ENCODE results near the gene FAM24B.
"Not testable (repeated sequence)": the region's sequence is repeated elsewhere in the genome, so short reads cannot be mapped to it uniquely, and the experiment has no call there.

FAM24B gene, protein sequence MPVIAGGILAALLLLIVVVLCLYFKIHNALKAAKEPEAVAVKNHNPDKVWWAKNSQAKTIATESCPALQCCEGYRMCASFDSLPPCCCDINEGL

DNA sequence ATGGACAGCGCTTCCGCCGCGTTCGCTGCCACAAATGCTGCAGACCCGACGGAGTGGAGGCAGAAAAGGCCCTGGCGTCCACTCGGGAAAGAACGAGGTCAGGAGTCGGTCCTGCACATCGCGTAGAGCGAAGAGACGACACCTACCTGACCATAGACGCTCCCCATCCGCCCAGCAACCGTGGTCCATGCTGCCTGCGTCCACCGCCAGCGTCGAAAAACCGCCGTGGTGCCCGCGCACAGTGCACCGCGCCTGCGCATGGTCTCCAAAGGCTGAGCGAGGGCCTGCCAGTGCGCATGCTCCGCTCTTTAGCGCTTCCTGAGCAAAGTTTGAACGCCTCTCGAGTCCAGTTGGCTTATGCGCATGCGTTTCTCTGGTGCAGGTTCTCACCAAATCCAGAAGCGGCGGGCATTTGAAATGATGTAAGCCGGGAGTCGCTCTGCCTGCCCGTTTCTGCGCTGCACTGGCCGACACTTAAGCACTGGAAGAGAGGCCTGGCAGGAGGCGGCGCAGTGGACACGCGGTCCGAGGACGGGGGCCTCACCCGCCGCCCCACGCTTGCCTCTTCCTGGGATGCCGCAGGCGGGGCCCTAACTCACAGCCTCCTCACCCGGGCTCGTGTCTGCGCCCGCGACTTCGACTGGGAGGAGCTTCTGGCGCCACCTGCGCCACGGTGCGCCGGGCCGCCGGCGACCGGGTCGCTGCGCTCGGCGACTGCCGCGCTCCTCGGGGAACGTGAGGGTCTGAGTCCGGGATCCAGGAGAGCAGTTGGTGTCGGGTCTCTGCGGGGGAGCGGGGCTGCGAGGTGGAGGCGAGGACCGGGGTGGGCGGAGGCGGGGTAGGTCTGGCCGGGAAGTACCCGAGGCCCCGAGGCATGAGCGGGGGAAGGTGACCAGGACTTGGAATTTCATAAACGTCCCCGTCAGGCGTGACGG lies at the start of gene FAM24B:
Gene FAM24B, minus strand, starts transcription at position 243 of the 935 bp plus-strand sequence. CDS start 29,066 bp downstream, outside the sequence.
- in situ Hi-C loops (cut with HindIII; ENCODE audit: low sequenced_read_pairs), result no loop called here

DNA sequence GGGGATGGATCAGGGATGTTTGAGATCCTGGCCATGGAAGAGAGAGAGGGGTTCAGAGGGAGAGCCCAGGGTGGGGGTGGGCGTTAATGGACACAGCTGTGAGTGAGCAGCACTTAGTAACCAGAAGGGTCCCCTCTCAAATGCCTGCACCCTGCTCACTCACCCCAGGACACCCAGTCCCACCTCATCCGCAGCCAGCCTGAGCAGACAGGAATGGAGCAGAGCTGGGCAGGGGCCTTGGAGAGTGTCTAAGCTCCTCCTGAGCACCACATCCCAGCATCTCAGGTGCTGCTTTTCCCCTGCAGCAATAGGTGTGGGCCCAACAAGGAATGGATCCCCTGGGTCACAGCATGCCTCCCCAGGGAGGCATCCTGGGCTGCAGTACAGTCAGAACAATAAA lies 36.3 kb upstream of the FAM24B start:
- in situ Hi-C loops (cut with HindIII; ENCODE audit: low sequenced_read_pairs), result no loop called here

DNA sequence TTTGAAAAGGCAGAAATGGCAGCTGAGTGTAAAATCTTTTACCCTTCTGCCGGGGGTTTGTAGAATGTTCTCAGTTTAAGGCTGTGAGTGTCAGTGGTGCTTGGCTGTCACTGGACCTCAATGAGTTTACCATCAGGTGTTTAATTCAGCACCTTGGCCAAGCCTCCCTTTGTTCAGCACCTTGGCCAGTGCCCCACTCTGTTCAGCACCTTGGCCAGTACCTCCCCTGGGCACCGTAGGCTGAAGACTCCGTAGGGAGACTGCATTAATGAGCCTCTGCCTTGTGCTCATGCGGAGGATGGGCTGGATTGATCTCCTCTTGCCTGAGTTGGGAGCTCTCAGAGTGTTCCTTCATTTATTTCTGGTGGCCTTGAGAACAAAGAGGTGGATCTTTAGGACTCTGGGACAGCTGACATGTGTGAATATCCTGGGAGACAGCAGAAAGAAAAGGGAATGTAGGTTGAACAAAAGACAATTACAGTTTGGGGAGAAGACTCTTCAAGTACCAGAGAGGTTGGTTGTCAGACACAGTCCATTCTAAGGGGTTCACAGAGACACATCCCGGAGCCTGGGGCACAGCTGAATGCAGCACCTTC lies 32.6 kb upstream of the FAM24B start:
- in situ Hi-C loops (cut with HindIII; ENCODE audit: low sequenced_read_pairs), result no loop called here

DNA sequence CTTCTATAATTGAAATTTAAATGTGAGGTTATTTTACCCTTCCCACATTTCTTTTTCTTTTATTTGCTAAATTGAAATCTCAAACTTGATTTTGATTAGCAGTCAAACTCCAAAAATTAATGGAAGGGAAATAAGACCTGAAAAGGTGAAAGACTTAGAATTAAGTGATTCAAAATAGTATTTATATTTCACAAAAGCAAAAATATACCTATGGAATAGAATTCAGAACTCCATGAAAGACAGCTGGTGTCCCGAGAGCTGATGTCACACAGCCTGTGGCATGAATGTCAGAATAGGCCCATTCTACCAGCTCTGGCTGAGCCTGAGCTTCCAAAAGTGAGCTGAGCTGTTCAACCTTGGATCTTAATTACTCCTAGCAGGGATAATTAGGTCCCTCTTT lies 30.9 kb upstream of the FAM24B start, which contains the start of gene FAM24A:
Gene FAM24A, plus strand, starts transcription at position 301 of the 400 bp plus-strand sequence. CDS start 1,025 bp downstream, outside the sequence.
- in situ Hi-C loops (cut with HindIII; ENCODE audit: low sequenced_read_pairs), result no loop called here

DNA sequence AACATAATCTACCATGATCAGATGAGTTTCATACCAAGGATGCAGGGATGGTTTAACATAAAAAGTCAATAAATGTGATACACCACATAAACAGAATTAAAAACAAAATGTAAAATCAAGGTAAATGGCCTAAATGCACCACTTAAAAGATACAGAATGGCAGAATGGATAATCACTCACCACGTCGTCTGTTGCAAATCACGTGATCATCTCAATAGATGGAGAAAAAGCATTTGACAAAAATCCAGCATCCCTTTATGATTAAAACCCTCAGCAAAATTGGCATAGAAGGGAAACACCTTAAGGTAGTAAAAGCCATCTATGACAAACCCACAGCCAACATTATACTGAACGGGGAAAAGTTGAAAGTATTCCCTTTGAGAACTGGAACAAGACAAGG lies 24.5 kb upstream of the FAM24B start:
- in situ Hi-C loops (cut with HindIII; ENCODE audit: low sequenced_read_pairs), result not testable (repeated sequence)

DNA sequence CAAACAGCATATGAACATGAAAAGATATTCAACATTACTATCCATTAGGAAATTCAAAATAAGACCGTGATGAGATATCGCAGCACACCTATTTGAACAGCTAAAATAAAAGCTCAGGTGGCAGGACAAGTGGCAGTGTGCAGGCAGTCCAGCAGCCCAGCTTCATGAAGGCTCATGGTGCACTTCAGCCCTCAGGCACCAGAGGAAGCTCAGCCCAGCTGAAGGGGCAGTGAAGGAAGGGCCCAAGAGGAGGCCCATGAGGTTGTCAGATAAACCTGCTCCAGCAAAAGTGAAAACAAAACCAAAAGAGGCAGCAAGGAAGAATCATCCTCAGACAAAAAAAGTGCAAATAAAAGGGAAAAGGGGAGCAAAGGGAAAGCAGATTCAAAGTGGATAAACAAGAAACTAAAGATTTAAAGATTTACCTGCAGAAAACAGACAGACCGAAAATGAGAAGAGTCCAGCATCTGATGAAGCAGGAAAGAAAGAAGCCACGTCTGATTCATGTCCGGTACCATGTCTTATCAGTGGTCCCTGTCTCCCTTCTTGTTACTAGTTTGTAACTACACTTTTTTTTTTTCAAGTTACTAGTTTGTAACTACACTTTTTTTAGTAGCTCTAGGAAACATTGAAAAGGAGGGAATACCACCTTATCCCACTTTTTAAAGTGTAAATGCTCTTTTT lies 15.0 kb upstream of the FAM24B start:
- in situ Hi-C loops (cut with HindIII; ENCODE audit: low sequenced_read_pairs), result no loop called here

DNA sequence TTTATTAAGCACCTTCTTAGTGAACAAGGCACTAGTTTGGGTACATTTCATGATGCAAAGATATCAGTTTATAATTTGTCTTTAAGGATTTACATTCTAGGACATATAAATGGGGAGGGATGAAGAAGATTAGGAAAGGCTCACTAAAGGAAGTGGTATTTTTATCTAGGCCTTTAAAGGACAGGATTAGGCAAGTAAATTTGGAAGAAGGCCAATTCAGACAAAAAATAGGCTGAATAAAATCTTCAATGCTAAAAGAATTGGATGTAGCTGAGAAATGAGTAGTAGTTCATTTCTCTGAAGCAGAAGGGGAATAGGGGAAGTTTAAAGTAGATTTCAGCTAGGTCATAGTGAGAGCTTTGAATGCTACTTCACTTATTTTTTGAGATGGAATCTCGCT lies 4.8 kb upstream of the FAM24B start:
- in situ Hi-C loops (cut with HindIII; ENCODE audit: low sequenced_read_pairs), result no loop called here

DNA sequence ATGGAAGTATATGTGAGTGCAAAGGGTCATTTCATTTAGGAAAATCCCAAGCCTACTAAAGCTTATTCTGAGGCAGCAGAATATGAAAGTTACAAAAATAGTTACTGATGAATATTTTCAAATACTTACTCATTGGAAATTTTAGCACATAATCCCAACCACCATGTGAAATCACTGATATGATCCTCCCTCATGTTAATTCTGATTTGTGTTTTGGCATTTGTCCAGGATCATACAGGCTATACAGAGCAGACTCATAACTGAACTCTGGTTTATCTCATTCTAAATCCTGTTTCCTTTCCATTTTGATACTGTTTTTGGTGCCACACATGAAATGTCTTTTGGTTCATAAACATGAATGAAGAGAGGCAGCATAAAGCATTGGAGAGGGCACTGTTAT lies 3.4 kb upstream of the FAM24B start:
- in situ Hi-C loops (cut with HindIII; ENCODE audit: low sequenced_read_pairs), result no loop called here

DNA sequence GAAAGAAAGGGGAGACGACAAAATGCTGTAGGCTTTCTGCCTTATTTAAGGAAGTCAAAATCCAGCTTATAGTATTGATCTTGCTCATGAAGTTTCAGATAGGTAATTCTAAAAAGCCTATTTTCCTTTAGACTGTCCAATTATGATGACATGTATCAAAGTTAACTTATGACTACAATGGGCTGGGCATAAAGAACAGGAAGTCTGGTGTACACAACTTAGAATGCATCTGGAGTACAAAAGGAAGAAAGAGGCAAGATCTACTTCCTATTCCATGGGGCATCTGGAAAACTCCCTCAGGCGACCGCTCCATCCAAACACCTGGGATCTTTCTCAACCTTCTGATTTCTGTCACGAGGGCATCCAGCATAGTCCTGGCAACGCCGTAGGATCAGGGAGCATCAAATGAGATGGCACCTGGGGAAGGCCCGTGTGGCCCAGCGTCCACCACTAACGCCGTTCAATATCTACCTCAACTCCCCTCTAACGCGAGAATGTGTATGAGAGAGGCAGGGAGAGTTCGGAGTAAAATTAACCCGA lies 512 bp downstream of the FAM24B start:
- in situ Hi-C loops (cut with HindIII; ENCODE audit: low sequenced_read_pairs), result no loop called here

DNA sequence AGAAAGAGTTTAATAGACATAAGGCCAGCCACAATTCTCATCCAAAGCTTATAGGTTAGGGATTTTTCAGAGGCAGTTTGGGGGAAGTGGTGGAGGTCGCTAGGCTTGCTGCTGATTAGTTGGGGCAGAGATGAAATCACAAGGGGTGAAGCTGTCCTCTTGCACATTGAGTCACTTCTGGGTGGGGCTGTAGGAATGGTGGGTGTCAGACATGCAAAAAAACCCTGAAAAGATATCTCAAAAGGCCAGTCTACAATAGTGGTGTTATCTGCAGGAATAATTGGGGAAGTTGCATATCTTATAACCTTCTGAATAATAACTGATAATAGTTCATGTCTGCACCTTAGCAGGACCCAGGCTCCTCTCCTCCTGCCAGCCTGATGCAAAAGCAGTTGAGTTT lies 2.1 kb downstream of the FAM24B start:
- in situ Hi-C loops (cut with HindIII; ENCODE audit: low sequenced_read_pairs), result no loop called here

DNA sequence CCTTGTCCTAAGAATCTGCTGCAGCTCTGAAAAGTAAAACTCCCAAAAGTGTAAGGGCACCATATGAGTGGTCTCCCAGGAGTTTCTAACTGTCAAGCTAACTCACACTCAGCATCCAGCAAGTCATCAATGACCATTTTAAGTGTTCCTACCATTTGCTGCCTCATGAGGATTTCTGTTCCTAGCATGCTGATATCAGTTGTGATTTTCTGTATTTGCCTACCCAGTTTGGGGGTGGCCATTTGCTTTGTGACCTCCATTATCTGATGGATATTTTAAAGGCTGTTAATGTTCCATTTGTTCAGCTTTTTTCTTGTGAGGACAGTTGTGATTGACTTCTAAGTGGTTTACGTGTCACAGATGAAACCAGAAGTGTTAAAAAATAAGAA lies 2.9 kb downstream of the FAM24B start:
- in situ Hi-C loops (cut with HindIII; ENCODE audit: low sequenced_read_pairs), result no loop called here

DNA sequence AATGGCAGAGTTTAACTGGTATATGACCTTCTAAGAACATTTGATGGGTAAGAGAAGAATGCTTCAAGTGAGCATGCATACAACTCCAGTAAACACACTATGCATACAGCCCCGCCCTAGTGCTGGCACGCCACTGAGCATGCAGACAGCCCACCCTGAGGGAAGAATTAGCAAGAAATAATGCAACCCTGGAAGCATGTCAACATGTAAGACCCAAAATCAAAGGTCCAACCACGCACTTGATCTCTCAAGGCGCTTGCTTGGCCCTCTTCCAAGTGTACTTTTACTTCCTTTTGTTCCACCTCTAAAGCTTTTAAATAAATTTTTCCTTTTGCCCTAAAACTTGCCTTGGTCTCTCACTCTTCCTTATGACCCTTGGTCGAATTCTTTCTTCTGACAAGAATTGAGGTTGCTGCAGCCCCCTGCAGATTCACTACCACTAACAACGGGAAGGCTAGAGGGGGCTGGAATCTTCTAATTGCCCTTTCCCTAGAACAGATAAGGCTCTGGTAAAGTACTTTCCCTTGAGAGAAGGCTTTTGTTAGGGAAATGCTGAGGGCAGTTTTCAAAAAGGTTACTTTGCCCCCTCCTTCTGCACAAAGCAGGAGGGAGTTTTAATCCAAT lies 3.4 kb downstream of the FAM24B start:
- in situ Hi-C loops (cut with HindIII; ENCODE audit: low sequenced_read_pairs), result no loop called here

DNA sequence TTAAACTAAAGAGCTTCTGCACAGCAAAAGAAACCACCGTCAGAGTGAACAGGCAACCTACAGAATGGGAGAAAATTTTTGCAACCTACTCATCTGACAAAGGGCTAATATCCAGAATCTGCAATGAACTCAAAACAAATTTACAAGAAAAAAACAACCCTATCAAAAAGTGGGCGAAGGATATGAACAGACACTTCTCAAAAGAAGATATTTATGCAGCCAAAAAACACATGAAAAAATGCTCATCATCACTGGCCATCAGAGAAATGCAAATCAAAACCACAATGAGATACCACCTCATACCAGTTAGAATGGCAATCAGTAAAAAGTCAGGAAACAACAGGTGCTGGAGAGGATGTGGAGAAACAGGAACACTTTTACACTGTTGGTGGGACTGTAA lies 7.4 kb downstream of the FAM24B start:
- in situ Hi-C loops (cut with HindIII; ENCODE audit: low sequenced_read_pairs), result not testable (repeated sequence)

DNA sequence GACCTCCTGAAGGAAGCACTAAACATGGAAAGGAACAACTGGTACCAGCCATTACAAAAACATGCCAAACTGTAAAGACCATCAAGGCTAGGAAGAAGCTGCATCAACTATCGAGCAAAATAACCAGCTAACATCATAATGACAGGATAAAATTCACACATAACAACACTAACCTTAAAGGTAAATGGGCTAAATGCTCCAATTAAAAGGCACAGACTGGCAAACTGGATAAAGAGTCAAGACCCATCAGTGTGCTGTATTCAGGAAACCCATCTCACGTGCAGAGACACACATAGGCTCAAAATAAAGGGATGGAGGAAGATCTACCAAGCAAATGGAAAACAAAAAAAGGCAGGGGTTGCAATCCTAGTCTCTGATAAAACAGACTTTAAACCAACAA lies 10.6 kb downstream of the FAM24B start:
- in situ Hi-C loops (cut with HindIII; ENCODE audit: low sequenced_read_pairs), result not testable (repeated sequence)

DNA sequence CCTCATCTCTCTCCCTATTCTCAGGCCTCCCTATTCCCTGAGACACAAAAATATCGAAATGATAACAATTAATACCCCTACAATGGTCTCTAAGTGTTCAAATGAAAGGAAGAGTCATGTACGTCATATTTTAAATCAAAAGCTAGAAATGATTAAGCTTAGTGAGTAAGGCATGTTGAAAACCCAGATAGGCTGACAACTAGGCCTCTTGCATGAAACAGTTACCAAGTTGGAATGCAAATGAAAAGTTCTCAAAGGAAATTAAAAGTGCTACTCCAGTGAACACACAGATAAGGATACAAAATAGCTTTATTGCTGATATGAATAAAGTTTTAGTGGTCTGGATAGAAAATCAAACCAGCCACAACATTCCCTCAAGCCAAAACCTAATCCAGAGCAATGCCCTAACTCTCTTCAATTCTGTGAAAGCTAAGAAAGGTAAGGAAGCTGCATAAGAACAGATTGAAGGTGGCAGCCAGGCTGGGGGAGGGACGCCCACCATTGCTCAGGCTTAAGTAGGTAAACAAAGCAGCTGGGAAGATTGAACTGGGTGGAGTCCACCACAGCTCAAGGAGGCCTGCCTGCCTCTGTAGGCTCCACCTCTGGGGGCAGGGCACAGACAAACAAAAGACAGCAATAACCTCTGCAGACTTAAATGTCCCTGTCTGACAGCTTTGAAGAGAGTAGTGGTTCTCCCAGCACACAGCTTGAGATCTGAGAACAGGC lies 12.5 kb downstream of the FAM24B start:
- in situ Hi-C loops (cut with HindIII; ENCODE audit: low sequenced_read_pairs), result not testable (repeated sequence)

DNA sequence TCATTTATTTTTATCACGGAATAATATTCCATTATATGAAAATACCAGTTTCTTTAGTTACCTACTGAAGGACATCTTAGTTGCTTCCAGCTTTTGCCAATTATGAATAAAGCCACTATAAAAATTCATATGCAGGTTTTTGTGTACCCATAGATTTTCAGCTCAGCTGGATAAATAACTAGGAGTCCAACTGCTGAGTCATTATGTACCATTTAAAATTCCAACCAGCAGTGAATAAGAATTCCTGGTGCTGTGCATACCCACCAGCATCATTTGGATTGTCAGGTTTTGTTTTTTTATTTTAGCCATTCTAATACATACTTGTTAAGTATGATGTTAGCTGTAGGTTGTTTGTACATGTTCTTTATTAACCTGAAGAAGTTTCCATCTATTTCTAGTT lies 14.5 kb downstream of the FAM24B start:
- in situ Hi-C loops (cut with HindIII; ENCODE audit: low sequenced_read_pairs), result no loop called here

DNA sequence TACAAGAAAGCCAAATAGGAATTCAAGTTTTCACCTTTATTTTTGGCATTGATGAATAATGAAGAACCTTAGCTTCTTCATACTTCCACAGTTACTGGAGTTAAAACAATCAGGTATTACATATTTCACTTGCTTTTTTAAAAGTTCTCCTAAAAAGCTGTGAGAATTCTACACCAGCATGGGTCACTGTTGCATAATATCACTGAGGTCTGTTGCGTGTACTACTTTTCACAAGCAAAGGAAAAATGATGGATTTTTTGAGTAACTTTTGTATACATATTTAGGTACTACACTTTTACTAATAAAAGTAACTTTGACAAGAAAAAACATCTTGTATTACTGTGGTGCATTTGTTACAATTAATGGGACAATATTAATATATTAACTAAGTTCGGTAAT lies 15.2 kb downstream of the FAM24B start:
- in situ Hi-C loops (cut with HindIII; ENCODE audit: low sequenced_read_pairs), result no loop called here

DNA sequence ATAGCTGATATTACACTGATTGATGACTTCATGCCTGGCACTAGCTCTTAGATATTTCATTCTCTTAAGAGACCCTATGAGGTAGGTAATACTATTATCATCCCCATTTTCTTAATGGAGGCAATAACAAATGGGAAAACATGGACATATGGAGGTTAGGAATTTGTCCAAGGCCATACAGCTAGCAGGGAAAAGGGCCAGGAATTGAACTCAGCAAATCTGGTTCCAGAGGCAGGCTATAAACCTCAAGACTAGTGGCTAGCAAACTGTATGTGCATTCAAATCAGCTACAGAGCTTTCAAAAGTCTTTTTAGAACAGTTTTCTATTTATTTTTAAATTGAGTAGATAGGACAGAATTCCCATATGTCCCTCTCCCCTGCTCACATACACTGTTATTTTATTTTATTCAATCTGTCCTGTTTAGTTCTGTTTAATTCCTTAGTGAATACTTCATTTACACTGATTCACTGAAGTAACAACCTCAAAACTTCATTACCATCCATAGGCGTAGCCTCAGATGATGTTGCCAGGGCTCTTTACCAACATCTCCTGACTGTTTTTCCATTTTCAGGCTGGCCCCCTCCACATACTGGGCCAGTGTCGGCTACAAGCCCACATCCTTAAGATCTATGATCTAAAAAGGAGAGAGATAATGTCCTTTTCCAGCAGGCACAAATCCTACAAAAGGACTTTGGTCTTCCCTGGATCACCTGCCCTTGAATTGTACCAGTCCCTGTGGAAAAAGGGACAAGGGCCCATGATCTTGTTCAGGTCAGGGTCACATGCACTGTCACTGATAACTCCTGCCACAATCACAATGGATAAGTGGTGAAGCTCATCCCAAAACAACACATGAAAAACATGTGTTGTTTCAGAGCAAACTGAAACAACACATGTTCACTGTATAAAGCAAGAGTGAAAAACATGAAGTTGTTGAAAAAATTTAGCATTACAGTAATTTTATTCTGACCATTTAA lies 15.9 kb downstream of the FAM24B start:
- in situ Hi-C loops (cut with HindIII; ENCODE audit: low sequenced_read_pairs), result no loop called here

DNA sequence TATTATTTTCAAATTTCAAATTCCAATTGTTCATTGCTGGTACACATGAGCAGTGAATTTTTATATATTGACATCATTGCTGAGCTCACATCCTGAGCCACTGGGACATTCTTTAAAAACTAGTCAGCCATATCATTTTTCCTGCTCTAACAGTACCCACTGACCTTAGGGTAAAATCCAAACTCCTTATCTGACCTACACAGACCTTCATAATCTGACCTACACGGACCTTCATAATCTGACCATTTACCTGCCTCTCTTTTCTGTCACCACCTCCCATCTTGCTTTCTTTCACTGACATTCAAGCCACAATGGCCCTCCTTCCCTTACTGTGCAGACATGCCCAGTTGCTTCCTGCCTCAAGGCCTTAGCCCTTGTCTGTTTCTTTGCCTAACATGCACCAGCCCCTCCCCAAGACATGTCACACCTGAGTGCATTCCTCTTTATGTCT lies 17.6 kb downstream of the FAM24B start:
- in situ Hi-C loops (cut with HindIII; ENCODE audit: low sequenced_read_pairs), result no loop called here
